ENCODE measurements around the gene XPOT. TPM values are rescaled to one million over a fixed set of nuclear protein-coding genes. Genes with fewer than 3 reads are reported as not detected.

Gene XPOT
- polyA plus RNA-seq, 4 donors = 53.2 to 64.2 (median 58.5) TPM

GRCh38 chr12:64461634-64462414 is 57.6 kb downstream of the XPOT start:
- DNase-seq (ENCODE audit: low read depth in 4 of 4, low spot score in 2 of 4) = no peak

DNA sequence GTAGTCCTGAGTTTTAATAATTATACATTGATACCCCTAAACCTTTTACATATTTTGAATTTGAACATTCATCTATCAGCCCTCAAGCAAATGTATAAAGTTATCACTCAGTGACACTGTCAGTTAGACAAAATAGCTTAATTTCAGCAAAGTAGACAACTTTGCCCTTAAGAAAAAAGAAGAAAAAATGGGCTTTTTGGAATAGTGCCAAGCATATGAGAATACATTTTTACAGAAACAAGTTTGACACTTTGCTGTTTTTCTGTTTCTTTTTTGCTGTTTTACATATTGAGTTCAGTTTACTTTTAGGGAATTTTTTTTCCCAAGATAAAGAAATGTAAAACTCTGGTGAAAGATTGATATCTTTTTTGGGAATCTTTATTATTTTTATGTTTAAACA is 62.0 kb downstream of the XPOT start:
- DNase-seq (ENCODE audit: low read depth in 4 of 4, low spot score in 2 of 4) = no peak

DNA sequence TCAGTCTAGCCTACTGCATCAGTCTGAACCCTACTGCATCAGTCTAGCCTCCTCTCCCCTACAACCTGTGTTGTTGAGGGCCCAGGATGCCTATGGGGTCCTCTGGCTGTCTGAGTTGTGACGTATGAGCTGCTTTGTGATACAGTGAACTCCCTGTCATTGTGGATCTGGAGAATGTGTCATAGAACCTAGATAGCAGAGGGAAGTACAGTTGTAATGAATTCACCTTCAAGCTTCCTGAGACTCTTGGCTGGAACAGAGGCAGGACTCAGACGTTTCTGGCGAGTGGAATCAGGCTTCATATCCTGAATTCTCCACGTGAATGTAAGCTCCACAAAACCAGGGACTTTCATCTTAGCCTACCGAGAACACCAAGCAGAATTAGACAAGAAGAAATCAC is 64.8 kb downstream of the XPOT start:
- no peak for DNase-seq (ENCODE audit: low read depth in 4 of 4, low spot score in 2 of 4)

DNA sequence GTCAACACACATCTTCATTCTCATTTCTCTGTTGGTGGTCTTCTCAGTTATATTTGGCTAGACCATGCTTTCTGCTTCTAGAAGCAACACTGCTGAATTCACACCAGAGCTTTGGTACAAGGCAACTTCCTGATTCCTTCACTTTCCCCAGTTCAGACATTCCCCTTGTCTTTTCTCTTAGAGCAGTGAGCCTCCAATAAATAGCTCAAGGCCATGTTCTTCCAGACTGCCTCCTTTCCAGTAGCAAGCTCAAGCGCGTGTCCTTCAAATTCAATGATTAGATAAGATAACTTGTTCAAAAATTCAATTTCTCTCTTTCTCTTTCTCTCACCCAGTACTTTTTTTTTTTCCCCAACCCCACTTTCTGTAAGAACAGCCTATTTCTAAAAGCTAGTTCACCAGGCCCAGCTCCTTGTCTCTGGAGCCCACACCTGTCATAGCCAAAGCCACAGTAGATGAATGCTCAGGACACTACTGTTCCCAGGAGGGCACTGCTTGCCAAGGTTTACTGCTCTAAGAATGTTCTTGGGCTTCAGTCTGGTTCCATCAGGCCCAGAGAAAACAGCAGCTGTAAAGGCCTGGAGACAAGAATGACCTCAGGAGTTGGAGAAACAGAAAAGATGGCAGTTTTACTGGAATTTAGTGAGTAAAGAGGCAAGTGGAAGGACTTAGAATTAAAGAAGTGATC is 65.4 kb downstream of the XPOT start:
- no peak for DNase-seq (ENCODE audit: low read depth in 4 of 4, low spot score in 2 of 4)

- no peak for DNase-seq (ENCODE audit: low read depth in 4 of 4, low spot score in 2 of 4)
Measured at GRCh38 chr12:64470495-64470894, 66.3 kb downstream of the XPOT start.

- no peak for DNase-seq (ENCODE audit: low read depth in 4 of 4, low spot score in 2 of 4)
Measured at GRCh38 chr12:64473176-64473575, 69.0 kb downstream of the XPOT start.

- DNase-seq (ENCODE audit: low read depth in 4 of 4, low spot score in 2 of 4) = no peak
Measured at GRCh38 chr12:64475518-64475917, 71.3 kb downstream of the XPOT start.

GRCh38 chr12:64476844-64477243 is 72.7 kb downstream of the XPOT start:
- DNase-seq (ENCODE audit: low read depth in 4 of 4, low spot score in 2 of 4) = no peak

GRCh38 chr12:64478661-64479060 is 74.5 kb downstream of the XPOT start:
- DNase-seq (ENCODE audit: low read depth in 4 of 4, low spot score in 2 of 4) = no peak

DNA sequence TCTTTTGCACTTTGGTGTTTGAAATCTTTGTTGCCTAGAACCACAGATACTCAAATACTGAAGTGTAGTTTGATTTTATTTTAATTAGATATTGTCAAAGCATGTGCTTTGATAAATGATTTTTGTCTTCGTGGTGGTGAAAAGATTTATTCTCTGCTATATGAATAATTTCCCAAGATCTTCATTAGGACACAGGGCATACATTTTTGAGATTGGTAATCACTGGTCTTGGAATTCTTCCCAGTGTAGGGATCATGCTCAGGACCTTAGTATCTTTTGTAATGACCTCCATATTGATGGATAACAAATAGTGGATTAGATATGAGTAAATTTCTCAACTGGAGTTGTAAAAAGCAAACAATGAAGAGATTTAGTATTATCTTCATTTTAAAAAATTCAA is 76.0 kb downstream of the XPOT start:
- DNase-seq (ENCODE audit: low read depth in 4 of 4, low spot score in 2 of 4) = no peak

DNA sequence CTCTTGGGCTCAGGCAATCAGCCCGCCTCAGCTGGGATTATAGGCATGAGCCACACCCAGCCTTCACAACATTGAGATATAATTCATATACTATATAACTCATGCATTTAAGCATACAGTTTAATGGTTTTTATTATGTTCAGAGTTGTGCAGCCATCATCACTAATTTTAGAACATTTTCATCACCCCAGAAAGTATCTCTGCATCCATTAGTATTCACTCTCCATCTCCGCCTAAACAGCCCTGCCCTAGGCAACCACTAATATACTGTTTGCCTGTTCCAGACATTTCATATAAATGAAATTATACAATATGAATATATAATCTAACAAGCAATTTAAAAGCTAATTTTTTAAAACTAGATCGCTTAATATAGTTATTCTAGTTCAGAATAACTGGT is 82.5 kb downstream of the XPOT start:
- DNase-seq (ENCODE audit: low read depth in 4 of 4, low spot score in 2 of 4) = no peak

GRCh38 chr12:64491718-64492117 is 87.5 kb downstream of the XPOT start:
- no peak for DNase-seq (ENCODE audit: low read depth in 4 of 4, low spot score in 2 of 4)

GRCh38 chr12:64493513-64493912 is 89.3 kb downstream of the XPOT start:
- no peak for DNase-seq (ENCODE audit: low read depth in 4 of 4, low spot score in 2 of 4)

DNA sequence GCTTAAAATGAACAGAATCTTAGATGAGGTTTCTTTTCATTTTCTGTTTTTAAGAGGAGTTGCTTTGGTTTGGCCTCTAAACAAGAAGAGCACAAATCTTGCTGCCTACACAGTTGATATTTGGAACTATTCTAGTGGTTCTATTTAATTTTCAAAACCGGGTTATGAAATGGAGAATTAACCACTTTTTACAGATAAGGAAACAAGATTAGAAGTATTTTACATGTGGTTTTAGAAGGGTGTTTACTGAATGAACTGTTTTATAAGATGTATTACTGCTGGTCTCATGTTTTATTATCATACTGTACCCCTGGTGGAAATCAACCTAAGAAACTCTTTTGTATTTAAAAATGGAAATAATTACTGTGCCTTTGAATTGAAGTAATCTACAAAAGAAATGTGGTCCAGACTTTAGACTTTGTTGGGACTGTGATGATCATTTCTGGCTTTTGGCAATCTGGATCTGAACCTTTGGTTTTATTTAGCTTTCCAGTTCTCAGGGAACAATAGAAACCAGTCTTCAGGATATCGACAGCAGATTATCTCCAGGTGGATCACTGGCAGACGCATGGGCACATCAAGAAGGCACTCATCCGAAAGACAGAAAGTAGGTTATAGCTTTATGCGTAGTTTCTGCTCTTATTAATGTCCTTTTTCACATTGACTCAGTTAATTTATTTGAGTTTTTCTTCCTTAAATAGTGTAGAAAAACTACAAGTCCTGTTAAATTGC is 91.0 kb downstream of the XPOT start:
- no peak for DNase-seq (ENCODE audit: low read depth in 4 of 4, low spot score in 2 of 4)

- DNase-seq (ENCODE audit: low read depth in 4 of 4, low spot score in 2 of 4) = no peak
Measured at GRCh38 chr12:64496839-64497400, 92.7 kb downstream of the XPOT start.

GRCh38 chr12:64497484-64497883 is 93.3 kb downstream of the XPOT start:
- no peak for DNase-seq (ENCODE audit: low read depth in 4 of 4, low spot score in 2 of 4)

GRCh38 chr12:64497903-64498302 is 93.7 kb downstream of the XPOT start:
- no peak for DNase-seq (ENCODE audit: low read depth in 4 of 4, low spot score in 2 of 4)

DNA sequence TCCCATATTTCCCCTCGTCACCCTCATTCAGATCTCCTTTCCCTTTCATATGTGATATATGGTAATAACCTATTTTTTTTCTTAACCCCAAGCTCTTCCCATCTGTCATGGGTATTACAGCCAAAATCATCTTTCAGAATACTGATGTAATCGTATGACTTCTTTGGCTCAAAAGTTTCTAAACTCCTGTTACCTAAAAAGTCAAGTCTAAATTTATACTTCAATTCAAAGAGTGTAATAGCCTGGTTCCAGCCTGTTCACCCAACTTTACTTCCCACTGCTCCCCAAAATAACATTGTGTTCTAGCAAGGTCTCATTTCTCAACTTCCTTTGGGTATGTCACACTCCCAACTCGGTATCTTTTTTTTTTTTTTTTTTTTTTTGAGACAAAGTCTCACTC is 96.2 kb downstream of the XPOT start:
- no peak for DNase-seq (ENCODE audit: low read depth in 4 of 4, low spot score in 2 of 4)
